CD14-positive monocyte (primary cell): Measurements from ENCODE around the gene FARP2. TPM values are rescaled to one million over a fixed set of nuclear protein-coding genes. Genes with fewer than 3 reads are reported as not detected.

Experiments used
- DNase-seq, 3 donors: peaks; one replicate each; pipeline ENCODE4 v3.0.0-alpha.2; 2011 to 2022
- H2AFZ ChIP-seq: 2 replicates; pipeline ENCODE4 v1.6.0; 2012; ENCODE audit warnings: mild to moderate bottlenecking, low read depth, low read length, inconsistent platforms; ENCODE audit not compliant: insufficient read depth, poor library complexity, severe bottlenecking
- H3K27ac ChIP-seq, 2 donors: 1 replicate in 1 of 2; 2 replicates in 1 of 2; pipeline ENCODE4 v1.5.1; 2012 to 2013; ENCODE audit warnings: low read length in 2 of 2, control low read depth in 1 of 2, inconsistent platforms in 1 of 2, low read depth in 1 of 2, mild to moderate bottlenecking in 1 of 2
- H3K27me3 ChIP-seq, 2 donors: one replicate each; pipeline versions ENCODE4 v1.6.0 to v1.6.1; 2011 to 2013; ENCODE audit warnings: low read length in 2 of 2; ENCODE audit not compliant: control insufficient read depth in 2 of 2, insufficient read depth in 2 of 2
- H3K36me3 ChIP-seq, 2 donors: replicated peaks in 1 of 2; 1 replicate in 1 of 2; 2 replicates in 1 of 2; pipeline versions ENCODE4 v1.5.1 to v1.6.1; 2012 to 2013; ENCODE audit warnings: low read length in 2 of 2, control low read depth in 1 of 2, inconsistent platforms in 1 of 2, mild to moderate bottlenecking in 1 of 2; ENCODE audit not compliant: insufficient read depth in 2 of 2, control insufficient read depth in 1 of 2
- H3K4me1 ChIP-seq, 2 donors: 1 replicate in 1 of 2; 2 replicates in 1 of 2; pipeline versions ENCODE4 v1.5.1 to v1.6.1; 2012 to 2013; ENCODE audit warnings: low read length in 2 of 2, control low read depth in 1 of 2, inconsistent platforms in 1 of 2, mild to moderate bottlenecking in 1 of 2, moderate library complexity in 1 of 2; ENCODE audit not compliant: insufficient read depth in 2 of 2, control insufficient read depth in 1 of 2
- H3K4me2 ChIP-seq: replicated peaks from 2 replicates; pipeline ENCODE3; 2012; ENCODE audit warnings: low read length, moderate library complexity, mild to moderate bottlenecking; ENCODE audit not compliant: poor library complexity, severe bottlenecking; ENCODE audit errors: extremely low read depth
- H3K4me3 ChIP-seq, 3 experiments: fragments of 200-600 bp in 1 of 3; sonication (generic) in 1 of 3; replicated peaks in 1 of 3; 1 replicate in 2 of 3; 2 replicates in 1 of 3; pipeline ENCODE4 v1.5.1; 2011 to 2013; ENCODE audit warnings: low read length in 3 of 3, mild to moderate bottlenecking in 3 of 3, control low read depth in 2 of 3, low read depth in 2 of 3, inconsistent platforms in 1 of 3, moderate library complexity in 1 of 3
- H3K79me2 ChIP-seq: 2 replicates; pipeline ENCODE4 v1.6.0; 2012; ENCODE audit warnings: mild to moderate bottlenecking, control low read depth, inconsistent platforms, low read length, moderate library complexity; ENCODE audit not compliant: insufficient read depth
- H3K9ac ChIP-seq: 2 replicates; pipeline ENCODE4 v1.6.0; 2017; ENCODE audit warnings: low read length, mild to moderate bottlenecking; ENCODE audit not compliant: insufficient read depth, poor library complexity, severe bottlenecking
- H3K9me3 ChIP-seq, 2 donors: replicated peaks in 1 of 2; 1 replicate in 1 of 2; 2 replicates in 1 of 2; pipeline versions ENCODE4 v1.5.1 to v1.6.1; 2012 to 2013; ENCODE audit warnings: low read length in 2 of 2, control low read depth in 1 of 2; ENCODE audit not compliant: control insufficient read depth in 1 of 2, insufficient read depth in 1 of 2
- H4K20me1 ChIP-seq: 2 replicates; pipeline ENCODE4 v1.6.0; 2012; ENCODE audit warnings: mild to moderate bottlenecking, low read length, control low read depth, moderate library complexity; ENCODE audit not compliant: insufficient read depth
- H3K27ac Mint-ChIP-seq, 7 donors: one replicate each; pipeline ENCODE4 v1.8.0; 2020; ENCODE audit warnings: mild to moderate bottlenecking in 7 of 7, mixed read lengths in 7 of 7, moderate library complexity in 6 of 7, inconsistent platforms in 2 of 7
- H3K27me3 Mint-ChIP-seq, 3 donors: one replicate each; pipeline ENCODE4 v1.8.0; 2021 to 2022; ENCODE audit warnings: low read depth in 3 of 3, mild to moderate bottlenecking in 3 of 3, mixed read lengths in 3 of 3, moderate library complexity in 3 of 3, inconsistent platforms in 1 of 3
- H3K36me3 Mint-ChIP-seq, 2 donors: one replicate each; pipeline ENCODE4 v1.8.0; 2020; ENCODE audit warnings: mixed read lengths in 2 of 2, inconsistent platforms in 1 of 2, mild to moderate bottlenecking in 1 of 2
- H3K4me1 Mint-ChIP-seq: one replicate; pipeline ENCODE4 v1.8.0; 2020; ENCODE audit warnings: mild to moderate bottlenecking, mixed read lengths
- H3K4me3 Mint-ChIP-seq, 2 donors: one replicate each; pipeline ENCODE4 v1.8.0; 2020; ENCODE audit warnings: mild to moderate bottlenecking in 2 of 2, mixed read lengths in 2 of 2, moderate library complexity in 1 of 2
- H3K9me3 Mint-ChIP-seq, 7 donors: one replicate each; pipeline ENCODE4 v1.8.0; 2020 to 2022; ENCODE audit warnings: mixed read lengths in 7 of 7, mild to moderate bottlenecking in 6 of 7, moderate library complexity in 6 of 7, inconsistent platforms in 2 of 7
- WGBS: methylation state at CpG from one replicate; pipeline ENCODE4 v1.1.5; 2013; ENCODE audit warnings: missing lambda C conversion rate; ENCODE audit not compliant: insufficient coverage; 5-methylcytosine and 5-hydroxymethylcytosine counted together
- intact Hi-C, 2 donors: fragments of 100-400 bp; cut with micrococcal nuclease; formaldehyde crosslinking; loops; one replicate each; pipeline versions ENCODE4 v1.15.0 to v1.15.1; 2023
- polyA plus RNA-seq, 3 donors: library from polyadenylated mRNA; depleted of rRNA in 1 of 3; unstranded in 2 of 3; stranded (reverse) in 1 of 3; fragments of 300-500 nt in 2 of 3; fragments of >200 nt in 1 of 3; fragmentation: Illumina TruSeq in 2 of 3; gene quantifications; 1 replicate in 2 of 3; 2 replicates in 1 of 3; pipeline ENCODE4 v1.2.3, GENCODE V29; 2012 to 2021
- TF ChIP-seq, protein P1 (sequence below): fragments of 200-600 bp; IDR thresholded peaks from one replicate; pipeline ENCODE4 v1.8.0; 2022; ENCODE audit warnings: antibody characterized with exemption, mild to moderate bottlenecking

Gene FARP2
- polyA plus RNA-seq, 3 donors = 6.7 to 8.5 (median 7.3) TPM

DNA sequence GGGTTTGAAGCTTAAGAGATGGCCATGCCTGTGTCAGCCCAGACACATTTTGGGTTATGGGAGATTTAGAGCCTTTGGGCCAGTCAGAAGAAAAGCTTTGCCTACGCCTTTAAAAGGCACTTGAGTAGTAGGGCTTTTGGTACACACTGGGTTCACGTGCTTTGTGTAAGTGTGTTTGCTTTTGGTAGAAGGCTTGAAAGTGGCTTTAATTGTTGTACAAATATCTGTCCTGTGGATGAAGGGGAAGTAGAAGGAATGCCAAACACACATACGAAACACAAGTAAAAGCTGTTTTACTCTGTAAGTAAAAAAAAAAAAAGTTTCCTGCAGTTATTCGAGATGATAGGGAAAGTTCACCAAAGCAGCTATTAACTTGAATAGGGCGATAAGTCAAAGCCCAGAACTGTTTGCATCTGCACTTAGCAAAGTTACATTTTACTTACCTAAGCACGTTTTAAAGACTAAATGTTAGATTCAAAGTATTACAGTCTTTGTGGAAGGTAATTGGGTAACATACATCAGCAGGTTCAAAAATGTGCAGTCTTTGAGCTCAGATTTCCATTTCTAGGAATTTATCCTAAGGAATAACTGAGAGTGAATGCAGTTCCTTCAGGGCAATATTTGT lies 76.9 kb downstream of the FARP2 start:
- no peaks in the 10 kb centered on the region for H4K20me1 ChIP-seq
- no peak overlapping the region for H3K4me3 ChIP-seq
- H3K27ac Mint-ChIP-seq = no peak overlapping the region
- no peak overlapping the region for H3K27ac ChIP-seq
- H3K79me2 ChIP-seq = no peaks in the 10 kb centered on the region
- peak overlapping the region in 1 of 2 donors; percentile 28 for H3K4me3 Mint-ChIP-seq
- no peak overlapping the region for H2AFZ ChIP-seq
- H3K4me2 ChIP-seq = no peak overlapping the region
- 100% methylated on average over 1 of the region's 6 CpGs for WGBS
- no peaks in the 10 kb centered on the region for H3K4me1 ChIP-seq
- no peak overlapping the region for H3K9ac ChIP-seq
- H3K36me3 Mint-ChIP-seq = peaks cover 63 to 78% of the 10 kb centered on the region in 2 donors
- TF ChIP-seq, protein P1, sequence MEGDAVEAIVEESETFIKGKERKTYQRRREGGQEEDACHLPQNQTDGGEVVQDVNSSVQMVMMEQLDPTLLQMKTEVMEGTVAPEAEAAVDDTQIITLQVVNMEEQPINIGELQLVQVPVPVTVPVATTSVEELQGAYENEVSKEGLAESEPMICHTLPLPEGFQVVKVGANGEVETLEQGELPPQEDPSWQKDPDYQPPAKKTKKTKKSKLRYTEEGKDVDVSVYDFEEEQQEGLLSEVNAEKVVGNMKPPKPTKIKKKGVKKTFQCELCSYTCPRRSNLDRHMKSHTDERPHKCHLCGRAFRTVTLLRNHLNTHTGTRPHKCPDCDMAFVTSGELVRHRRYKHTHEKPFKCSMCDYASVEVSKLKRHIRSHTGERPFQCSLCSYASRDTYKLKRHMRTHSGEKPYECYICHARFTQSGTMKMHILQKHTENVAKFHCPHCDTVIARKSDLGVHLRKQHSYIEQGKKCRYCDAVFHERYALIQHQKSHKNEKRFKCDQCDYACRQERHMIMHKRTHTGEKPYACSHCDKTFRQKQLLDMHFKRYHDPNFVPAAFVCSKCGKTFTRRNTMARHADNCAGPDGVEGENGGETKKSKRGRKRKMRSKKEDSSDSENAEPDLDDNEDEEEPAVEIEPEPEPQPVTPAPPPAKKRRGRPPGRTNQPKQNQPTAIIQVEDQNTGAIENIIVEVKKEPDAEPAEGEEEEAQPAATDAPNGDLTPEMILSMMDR = no peak
- peaks cover 7 to 45% of the 10 kb centered on the region in 2 donors for H3K36me3 ChIP-seq
- DNase-seq = no peak
- H3K9me3 Mint-ChIP-seq = peaks cover 0 to 31% (median 9%) of the 10 kb centered on the region in 7 donors
- intact Hi-C loops = no loop called here
- H3K27me3 Mint-ChIP-seq = peaks cover 58 to 85% (median 70%) of the 10 kb centered on the region in 3 donors
- H3K4me1 Mint-ChIP-seq = no peaks in the 10 kb centered on the region
- H3K27me3 ChIP-seq = peaks cover 41 to 62% of the 10 kb centered on the region in 2 donors
- no peaks in the 10 kb centered on the region for H3K9me3 ChIP-seq

DNA sequence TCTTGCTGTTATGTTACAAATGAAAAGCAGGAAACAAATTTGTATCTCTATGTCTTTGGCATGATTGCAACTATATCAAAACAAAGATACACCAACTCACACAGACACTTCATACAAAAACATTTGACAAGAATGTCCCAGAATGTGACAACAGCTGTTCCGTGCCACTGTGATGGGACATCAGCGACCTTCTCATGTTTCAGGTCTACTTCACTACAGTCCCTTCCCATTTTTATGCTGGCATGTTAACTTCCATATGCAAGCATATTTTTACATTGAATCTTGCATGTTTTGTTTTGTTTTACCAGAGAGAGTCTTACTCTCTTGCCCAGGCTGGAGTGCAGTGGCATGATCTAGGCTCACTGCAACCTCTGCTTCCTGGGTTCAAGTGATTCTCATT lies 81.1 kb downstream of the FARP2 start:
- Histone ChIP-seq H2AFZ (no peak overlapping the region), H4K20me1 (peaks cover 18% of the 10 kb centered on the region), H3K4me1 (no peaks in the 10 kb centered on the region), H3K27me3 (peaks cover 40 to 84% of the 10 kb centered on the region in 2 donors), H3K79me2 (no peaks in the 10 kb centered on the region), H3K4me2 (no peak overlapping the region), H3K9me3 (peaks cover 0 to 14% of the 10 kb centered on the region in 2 donors), H3K4me3 (no peak overlapping the region), H3K9ac (no peak overlapping the region), H3K27ac (no peak overlapping the region), H3K36me3 (peaks cover 8 to 65% of the 10 kb centered on the region in 2 donors)
- intact Hi-C loops = no loop called here
- Mint-ChIP-seq H3K36me3 (peaks cover 76 to 77% of the 10 kb centered on the region in 2 donors), H3K27ac (no peak overlapping the region), H3K9me3 (peaks cover 0 to 28% (median 14%) of the 10 kb centered on the region in 7 donors), H3K4me1 (no peaks in the 10 kb centered on the region), H3K27me3 (peaks cover 81 to 93% (median 89%) of the 10 kb centered on the region in 3 donors), H3K4me3 (peak overlapping the region in 1 of 2 donors; percentile 70)
- TF ChIP-seq, protein P1 = no peak
- DNase-seq = no peak
- WGBS = 100% methylated on average over 2 of the region's 2 CpGs
